K562 (cell line): ENCODE results near the gene CADPS2. TPM values are rescaled to one million over a fixed set of nuclear protein-coding genes. Genes with fewer than 3 reads are reported as not detected.

Source experiments
- ATAC-seq: fragments of 200-7000 bp; cut with Tn5 transposase; 3 replicates; pipeline ENCODE4 v1.9.1; 2020; ENCODE audit warnings: moderate library complexity
- BruUV-seq: library from RNA; stranded (reverse); fragments of 400-500 nt; replicated peaks from 2 replicates; lab custom pipeline; 2021; lab: Mats Ljungman, UMichigan
- CTCF ChIA-PET: fragments of 300-600 bp; formaldehyde crosslinking; extraction: SDS; loops from one replicate; lab custom pipeline; 2021; ENCODE audit warnings: low intra/inter-chr PET ratio; lab: Yijun Ruan, JAX
- POLR2A ChIA-PET: fragments of 300-600, 350-650 bp; sonication (Branson Sonifier 250); formaldehyde crosslinking; extraction: SDS; loops from one replicate; lab custom pipeline; 2021; ENCODE audit warnings: antibody characterized with exemption, inconsistent platforms; lab: Yijun Ruan, JAX
- DNase-seq, 4 experiments: peaks; one replicate each; pipeline versions ENCODE4 v3.0.0 to v3.0.0-alpha.2; 2011 to 2018; ENCODE audit warnings: low spot score in 3 of 4, mixed read lengths in 3 of 4; ENCODE audit errors: extremely low read depth in 1 of 4
- FAIRE-seq: peaks from 2 replicates; lab custom pipeline; 2011; peaks lifted over from hg19 to GRCh38; lab: Jason Lieb, UNC
- H2AFZ ChIP-seq: 2 replicates; pipeline ENCODE4 v1.6.0; 2011; ENCODE audit warnings: low read depth, low read length, control low read depth, inconsistent platforms
- H3K27ac ChIP-seq: fragments of 200-600 bp; 3 replicates; pipeline ENCODE4 v1.8.0; 2011; ENCODE audit warnings: low read depth, mild to moderate bottlenecking, control low read depth, inconsistent platforms, low read length, moderate library complexity, mixed read lengths; ENCODE audit errors: extremely low read depth
- H3K27me3 ChIP-seq, 2 experiments: fragments of 300-600 bp in 1 of 2; 2 replicates in 1 of 2; 3 replicates in 1 of 2; pipeline versions ENCODE4 v1.6.0 to v1.8.0; 2011; ENCODE audit warnings: inconsistent platforms in 2 of 2, low read length in 2 of 2, mild to moderate bottlenecking in 1 of 2, mixed read lengths in 1 of 2, moderate library complexity in 1 of 2; ENCODE audit not compliant: control insufficient read depth in 2 of 2, insufficient read depth in 2 of 2
- H3K36me3 ChIP-seq: fragments of 300-600 bp; 3 replicates; pipeline ENCODE4 v1.8.0; 2011; ENCODE audit warnings: mild to moderate bottlenecking, low read length, inconsistent platforms; ENCODE audit not compliant: control insufficient read depth, insufficient read depth
- H3K4me1 ChIP-seq, 2 experiments: fragments of 200-600 bp in 1 of 2; replicated peaks in 1 of 2; 2 replicates in 1 of 2; 3 replicates in 1 of 2; pipeline versions ENCODE4 v1.5.1 to v1.8.0; 2011; ENCODE audit warnings: inconsistent platforms in 2 of 2, low read length in 2 of 2, mild to moderate bottlenecking in 1 of 2, mixed read lengths in 1 of 2, moderate library complexity in 1 of 2; ENCODE audit not compliant: control insufficient read depth in 2 of 2, insufficient read depth in 2 of 2
- H3K4me2 ChIP-seq: 2 replicates; pipeline ENCODE4 v1.6.1; 2011; ENCODE audit warnings: low read length, control low read depth, inconsistent platforms, mixed read lengths; ENCODE audit not compliant: insufficient read depth
- H3K4me3 ChIP-seq: fragments of 200-600 bp; sonication (generic), shearing (Covaris generic); 2 replicates; pipeline ENCODE4 v1.5.1; 2016; ENCODE audit warnings: control low read depth, inconsistent platforms
- H3K79me2 ChIP-seq: fragments of 200-600 bp; 3 replicates; pipeline ENCODE4 v1.8.0; 2011; ENCODE audit warnings: low read length, inconsistent platforms; ENCODE audit not compliant: control insufficient read depth, insufficient read depth
- H3K9ac ChIP-seq, 2 experiments: 2 replicates each; pipeline versions ENCODE4 v1.6.0 to v1.6.1; 2011; ENCODE audit warnings: low read depth in 2 of 2, low read length in 2 of 2, control low read depth in 1 of 2, inconsistent platforms in 1 of 2, mild to moderate bottlenecking in 1 of 2, mixed read lengths in 1 of 2; ENCODE audit not compliant: insufficient read depth in 1 of 2
- H3K9me1 ChIP-seq: one replicate; pipeline ENCODE4 v1.6.0; 2011; ENCODE audit warnings: inconsistent platforms, mild to moderate bottlenecking, low read length, moderate library complexity; ENCODE audit not compliant: control insufficient read depth, insufficient read depth
- H3K9me3 ChIP-seq: replicated peaks from 2 replicates; pipeline ENCODE4 v1.5.1; 2011; ENCODE audit warnings: low read depth, low read length, inconsistent platforms; ENCODE audit not compliant: control insufficient read depth, insufficient read depth
- H4K20me1 ChIP-seq: replicated peaks from 2 replicates; pipeline ENCODE4 v1.6.1; 2011; ENCODE audit warnings: low read length, inconsistent platforms, mixed read lengths; ENCODE audit not compliant: control insufficient read depth, insufficient read depth
- NFYB ChIP-seq: IDR thresholded peaks from 2 replicates; pipeline ENCODE4 v1.6.1; 2011; ENCODE audit warnings: mild to moderate bottlenecking, moderate library complexity; ENCODE audit not compliant: insufficient read length; ENCODE audit errors: extremely low read depth
- PPARD ChIP-seq: fragments of 250-450 bp; sonication (Bioruptor Pico); IDR thresholded peaks from 2 replicates; pipeline ENCODE4 v1.8.0; 2022; ENCODE audit warnings: inconsistent platforms, mild to moderate bottlenecking, moderate library complexity
- RBM25 ChIP-seq: fragments of 200-400 bp; formaldehyde crosslinking; IDR thresholded peaks from 2 replicates; pipeline ENCODE4 v1.6.1; 2018; ENCODE audit warnings: low read length, low read depth, moderate library complexity; ENCODE audit not compliant: severe bottlenecking
- TGIF2 ChIP-seq: sonication (generic); formaldehyde crosslinking; IDR thresholded peaks from 2 replicates; pipeline ENCODE4 v1.8.1; 2022; ENCODE audit warnings: mild to moderate bottlenecking, missing genetic modification reagents, moderate library complexity
- ZFP30 ChIP-seq: fragments of 250-450 bp; sonication (Bioruptor Pico); IDR thresholded peaks from 2 replicates; pipeline ENCODE4 v1.8.0; 2022; ENCODE audit warnings: moderate library complexity, mild to moderate bottlenecking, inconsistent platforms, borderline replicate concordance
- WGBS: fragments of 100-300 bp; shearing (Covaris generic); methylation state at CpG from one replicate; pipeline ENCODE4 v1.1.6; 2016; ENCODE audit warnings: low coverage, mixed read lengths; ENCODE audit not compliant: insufficient coverage; ENCODE audit errors: missing lambda C conversion rate; 5-methylcytosine and 5-hydroxymethylcytosine counted together
- in situ Hi-C: fragments of 300-500 bp; cut with MboI; formaldehyde crosslinking; loops from 4 replicates; pipeline ENCODE4 v1.15.0; 2018; ENCODE audit warnings: inconsistent platforms, mixed read lengths
- intact Hi-C: fragments of 100-400 bp; cut with micrococcal nuclease; formaldehyde crosslinking; loops from 2 replicates; pipeline ENCODE4 v1.14.2; 2022
- polyA plus RNA-seq, 8 experiments: library from polyadenylated mRNA; depleted of rRNA in 4 of 8; stranded (reverse) in 5 of 8; unstranded in 3 of 8; fragments of >200 nt; fragmentation: Nextera tagmentation in 2 of 8; fragmentation: Illumina TruSeq in 1 of 8; extraction: Ambion mirVana in 2 of 8; extraction: Trizol in 1 of 8; gene quantifications; 2 replicates each; pipeline versions ENCODE4 v1.2.1 to v1.2.3, GENCODE V29; 2011 to 2014; ENCODE audit warnings: inconsistent platforms in 1 of 8, missing spikeins in 1 of 8
- total RNA-seq, 7 experiments: library from RNA; depleted of rRNA in 6 of 7; stranded (reverse); fragments of >200 nt in 6 of 7; fragmentation: Illumina TruSeq in 2 of 7; extraction: Trizol in 2 of 7; gene quantifications; 2 replicates each; pipeline versions ENCODE4 v1.2.1 to v1.2.3, GENCODE V29; 2011 to 2021; ENCODE audit warnings: low replicate concordance in 1 of 7
- TF ChIP-seq, protein P1 (sequence below): fragments of 450-650 bp; IDR thresholded peaks from 2 replicates; pipeline ENCODE4 v1.6.1; 2016; ENCODE audit warnings: borderline replicate concordance
- TF ChIP-seq, protein P2 (sequence below): fragments of 450-650 bp; IDR thresholded peaks from 2 replicates; pipeline ENCODE4 v1.6.1; 2016; ENCODE audit warnings: mild to moderate bottlenecking
- TF ChIP-seq, protein P3 (sequence below), 3 experiments: IDR thresholded peaks in 2 of 3; conservative IDR thresholded peaks in 1 of 3; 2 replicates each; pipeline ENCODE4 v1.5.1; 2011 to 2012; ENCODE audit warnings: low read length in 3 of 3, mild to moderate bottlenecking in 3 of 3, control low read depth in 2 of 3, improper control_type of control experiment in 1 of 3, inconsistent platforms in 1 of 3, low read depth in 1 of 3, mixed read lengths in 1 of 3, moderate library complexity in 1 of 3; ENCODE audit not compliant: insufficient read depth in 2 of 3
- TF ChIP-seq, protein P4 (sequence below): fragments of 450-650 bp; formaldehyde crosslinking; IDR thresholded peaks from 2 replicates; pipeline ENCODE4 v1.4.0; 2020; ENCODE audit warnings: mild to moderate bottlenecking, mixed read lengths
- TF ChIP-seq, protein P5 (sequence below): IDR thresholded peaks from 2 replicates; pipeline ENCODE4 v1.6.1; 2012; ENCODE audit warnings: low read depth, low read length, improper control_type of control experiment, borderline replicate concordance

Gene CADPS2
- total and polyA plus RNA-seq, 9 of the 15 experiments (the other 6 are each of a cell fraction or from before 2014, with no cell fraction given) = 0.03 to 0.14 (median 0.04) TPM; not detected in 1

DNA sequence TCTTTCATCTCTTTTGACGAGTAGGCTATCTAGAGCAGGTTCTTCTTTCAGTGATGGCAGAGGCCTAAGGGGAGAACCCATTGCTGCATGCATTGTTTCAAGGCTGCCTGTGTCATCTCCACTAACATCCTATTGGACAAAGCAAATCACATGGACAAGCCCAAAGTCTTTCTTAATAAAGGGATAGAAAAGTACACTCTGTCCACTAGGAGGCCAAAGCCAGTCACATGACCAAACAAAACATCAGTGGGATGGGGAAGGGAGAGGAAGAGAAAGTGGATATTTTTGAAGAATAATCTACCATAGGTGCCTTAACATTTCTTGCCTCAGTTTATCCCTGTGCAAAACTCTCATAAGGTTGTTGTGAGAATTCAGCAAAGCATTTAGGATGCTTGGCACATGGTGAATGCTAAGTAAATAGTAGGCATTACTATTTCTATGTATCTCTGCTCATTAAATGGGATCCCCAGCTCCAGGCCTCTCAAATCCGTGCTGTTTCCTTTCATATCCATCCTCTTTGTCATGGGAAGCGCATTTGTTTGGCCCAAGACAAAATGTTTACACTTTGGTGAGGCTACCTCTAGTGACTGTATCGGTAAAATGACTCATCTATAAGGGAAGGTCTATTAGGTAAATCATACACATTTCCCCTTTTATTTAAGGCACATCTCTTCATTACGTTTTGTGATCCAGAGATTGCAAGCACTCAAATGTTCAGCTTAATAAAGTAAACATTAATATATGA lies 16.7 kb upstream of the CADPS2 start:
- Histone ChIP-seq H3K9me3 (no peaks in the 10 kb centered on the region; the same call in 1 of the 2 replicates), H4K20me1 (no peaks in the 10 kb centered on the region), H3K4me2 (no peak overlapping the region), H3K27me3 (no peaks in the 10 kb centered on the region), H3K4me1 (no peaks in the 10 kb centered on the region), H3K79me2 (no peaks in the 10 kb centered on the region), H3K4me3 (no peak overlapping the region), H3K9ac (no peak overlapping the region), H3K27ac (no peak overlapping the region), H3K36me3 (no peaks in the 10 kb centered on the region), H2AFZ (no peak overlapping the region), H3K9me1 (no peaks in the 10 kb centered on the region)
- FAIRE-seq = no peak
- no peak for DNase-seq
- no TSS peak for BruUV-seq
- WGBS = 2% methylated on average over 5 of the region's 5 CpGs
- intact Hi-C loops (no loop called here), in situ Hi-C loops (no loop called here)
- ChIA-PET CTCF (no interaction called here), POLR2A (no interaction called here)
- ATAC-seq = peak; percentile 55; the same call in 2 of the 3 replicates
- TF ChIP-seq ZFP30 (CRISPR knock-in tag) = no peak
- TF ChIP-seq TGIF2 (CRISPR knock-in tag) = no peak
- TF ChIP-seq, protein P1, sequence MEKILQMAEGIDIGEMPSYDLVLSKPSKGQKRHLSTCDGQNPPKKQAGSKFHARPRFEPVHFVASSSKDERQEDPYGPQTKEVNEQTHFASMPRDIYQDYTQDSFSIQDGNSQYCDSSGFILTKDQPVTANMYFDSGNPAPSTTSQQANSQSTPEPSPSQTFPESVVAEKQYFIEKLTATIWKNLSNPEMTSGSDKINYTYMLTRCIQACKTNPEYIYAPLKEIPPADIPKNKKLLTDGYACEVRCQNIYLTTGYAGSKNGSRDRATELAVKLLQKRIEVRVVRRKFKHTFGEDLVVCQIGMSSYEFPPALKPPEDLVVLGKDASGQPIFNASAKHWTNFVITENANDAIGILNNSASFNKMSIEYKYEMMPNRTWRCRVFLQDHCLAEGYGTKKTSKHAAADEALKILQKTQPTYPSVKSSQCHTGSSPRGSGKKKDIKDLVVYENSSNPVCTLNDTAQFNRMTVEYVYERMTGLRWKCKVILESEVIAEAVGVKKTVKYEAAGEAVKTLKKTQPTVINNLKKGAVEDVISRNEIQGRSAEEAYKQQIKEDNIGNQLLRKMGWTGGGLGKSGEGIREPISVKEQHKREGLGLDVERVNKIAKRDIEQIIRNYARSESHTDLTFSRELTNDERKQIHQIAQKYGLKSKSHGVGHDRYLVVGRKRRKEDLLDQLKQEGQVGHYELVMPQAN = no peak
- TF ChIP-seq, protein P2, sequence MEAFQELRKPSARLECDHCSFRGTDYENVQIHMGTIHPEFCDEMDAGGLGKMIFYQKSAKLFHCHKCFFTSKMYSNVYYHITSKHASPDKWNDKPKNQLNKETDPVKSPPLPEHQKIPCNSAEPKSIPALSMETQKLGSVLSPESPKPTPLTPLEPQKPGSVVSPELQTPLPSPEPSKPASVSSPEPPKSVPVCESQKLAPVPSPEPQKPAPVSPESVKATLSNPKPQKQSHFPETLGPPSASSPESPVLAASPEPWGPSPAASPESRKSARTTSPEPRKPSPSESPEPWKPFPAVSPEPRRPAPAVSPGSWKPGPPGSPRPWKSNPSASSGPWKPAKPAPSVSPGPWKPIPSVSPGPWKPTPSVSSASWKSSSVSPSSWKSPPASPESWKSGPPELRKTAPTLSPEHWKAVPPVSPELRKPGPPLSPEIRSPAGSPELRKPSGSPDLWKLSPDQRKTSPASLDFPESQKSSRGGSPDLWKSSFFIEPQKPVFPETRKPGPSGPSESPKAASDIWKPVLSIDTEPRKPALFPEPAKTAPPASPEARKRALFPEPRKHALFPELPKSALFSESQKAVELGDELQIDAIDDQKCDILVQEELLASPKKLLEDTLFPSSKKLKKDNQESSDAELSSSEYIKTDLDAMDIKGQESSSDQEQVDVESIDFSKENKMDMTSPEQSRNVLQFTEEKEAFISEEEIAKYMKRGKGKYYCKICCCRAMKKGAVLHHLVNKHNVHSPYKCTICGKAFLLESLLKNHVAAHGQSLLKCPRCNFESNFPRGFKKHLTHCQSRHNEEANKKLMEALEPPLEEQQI = no peak
- TF ChIP-seq, protein P3, sequence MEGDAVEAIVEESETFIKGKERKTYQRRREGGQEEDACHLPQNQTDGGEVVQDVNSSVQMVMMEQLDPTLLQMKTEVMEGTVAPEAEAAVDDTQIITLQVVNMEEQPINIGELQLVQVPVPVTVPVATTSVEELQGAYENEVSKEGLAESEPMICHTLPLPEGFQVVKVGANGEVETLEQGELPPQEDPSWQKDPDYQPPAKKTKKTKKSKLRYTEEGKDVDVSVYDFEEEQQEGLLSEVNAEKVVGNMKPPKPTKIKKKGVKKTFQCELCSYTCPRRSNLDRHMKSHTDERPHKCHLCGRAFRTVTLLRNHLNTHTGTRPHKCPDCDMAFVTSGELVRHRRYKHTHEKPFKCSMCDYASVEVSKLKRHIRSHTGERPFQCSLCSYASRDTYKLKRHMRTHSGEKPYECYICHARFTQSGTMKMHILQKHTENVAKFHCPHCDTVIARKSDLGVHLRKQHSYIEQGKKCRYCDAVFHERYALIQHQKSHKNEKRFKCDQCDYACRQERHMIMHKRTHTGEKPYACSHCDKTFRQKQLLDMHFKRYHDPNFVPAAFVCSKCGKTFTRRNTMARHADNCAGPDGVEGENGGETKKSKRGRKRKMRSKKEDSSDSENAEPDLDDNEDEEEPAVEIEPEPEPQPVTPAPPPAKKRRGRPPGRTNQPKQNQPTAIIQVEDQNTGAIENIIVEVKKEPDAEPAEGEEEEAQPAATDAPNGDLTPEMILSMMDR (IDR thresholded peaks at IDR 0.05 in 2 of 3, conservative IDR thresholded peaks at IDR 0.05 in 1 of 3; ENCODE audit: insufficient read depth in 2 of 3, low read depth in 1 of 3, low read length in 3 of 3) = 0 out of 6 replicates have a peak, but pooled peaks of 1 of the 3 experiments have one; percentile 11
- TF ChIP-seq RBM25 = peak; percentile 17
- TF ChIP-seq, protein P4, sequence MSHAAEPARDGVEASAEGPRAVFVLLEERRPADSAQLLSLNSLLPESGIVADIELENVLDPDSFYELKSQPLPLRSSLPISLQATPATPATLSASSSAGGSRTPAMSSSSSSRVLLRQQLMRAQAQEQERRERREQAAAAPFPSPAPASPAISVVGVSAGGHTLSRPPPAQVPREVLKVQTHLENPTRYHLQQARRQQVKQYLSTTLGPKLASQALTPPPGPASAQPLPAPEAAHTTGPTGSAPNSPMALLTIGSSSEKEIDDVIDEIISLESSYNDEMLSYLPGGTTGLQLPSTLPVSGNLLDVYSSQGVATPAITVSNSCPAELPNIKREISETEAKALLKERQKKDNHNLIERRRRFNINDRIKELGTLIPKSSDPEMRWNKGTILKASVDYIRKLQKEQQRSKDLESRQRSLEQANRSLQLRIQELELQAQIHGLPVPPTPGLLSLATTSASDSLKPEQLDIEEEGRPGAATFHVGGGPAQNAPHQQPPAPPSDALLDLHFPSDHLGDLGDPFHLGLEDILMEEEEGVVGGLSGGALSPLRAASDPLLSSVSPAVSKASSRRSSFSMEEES = peak; percentile 85
- TF ChIP-seq, protein P5, sequence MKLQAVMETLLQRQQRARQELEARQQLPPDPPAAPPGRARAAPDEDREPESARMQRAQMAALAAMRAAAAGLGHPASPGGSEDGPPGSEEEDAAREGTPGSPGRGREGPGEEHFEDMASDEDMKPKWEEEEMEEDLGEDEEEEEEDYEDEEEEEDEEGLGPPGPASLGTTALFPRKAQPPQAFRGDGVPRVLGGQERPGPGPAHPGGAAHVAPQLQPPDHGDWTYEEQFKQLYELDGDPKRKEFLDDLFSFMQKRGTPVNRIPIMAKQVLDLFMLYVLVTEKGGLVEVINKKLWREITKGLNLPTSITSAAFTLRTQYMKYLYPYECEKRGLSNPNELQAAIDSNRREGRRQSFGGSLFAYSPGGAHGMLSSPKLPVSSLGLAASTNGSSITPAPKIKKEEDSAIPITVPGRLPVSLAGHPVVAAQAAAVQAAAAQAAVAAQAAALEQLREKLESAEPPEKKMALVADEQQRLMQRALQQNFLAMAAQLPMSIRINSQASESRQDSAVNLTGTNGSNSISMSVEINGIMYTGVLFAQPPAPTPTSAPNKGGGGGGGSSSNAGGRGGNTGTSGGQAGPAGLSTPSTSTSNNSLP = no peak
- TF ChIP-seq PPARD (CRISPR knock-in tag) = no peak
- TF ChIP-seq NFYB = peak; percentile 61
